Epithelial cell of esophagus (primary cell): Measurements from ENCODE around the gene FAF1.

Experiments
- DNase-seq: peaks from one replicate; pipeline ENCODE4 v3.0.0; 2010; ENCODE audit warnings: low read depth
- H3K4me3 ChIP-seq: 2 replicates; pipeline ENCODE4 v1.5.1; 2011; ENCODE audit warnings: mild to moderate bottlenecking, low read length, control low read depth
- TF ChIP-seq, protein P1 (sequence below): IDR thresholded peaks from 2 replicates; pipeline ENCODE4 v1.5.1; 2011; ENCODE audit warnings: low read depth, mild to moderate bottlenecking, low read length, control low read depth, inconsistent platforms; ENCODE audit not compliant: insufficient read depth; ENCODE audit errors: missing control alignments

The FAF1 gene

GRCh38 chr1:50707824-50708223 lies 252.2 kb downstream of the FAF1 start:
- DNase-seq: no peak
- TF ChIP-seq, protein P1, sequence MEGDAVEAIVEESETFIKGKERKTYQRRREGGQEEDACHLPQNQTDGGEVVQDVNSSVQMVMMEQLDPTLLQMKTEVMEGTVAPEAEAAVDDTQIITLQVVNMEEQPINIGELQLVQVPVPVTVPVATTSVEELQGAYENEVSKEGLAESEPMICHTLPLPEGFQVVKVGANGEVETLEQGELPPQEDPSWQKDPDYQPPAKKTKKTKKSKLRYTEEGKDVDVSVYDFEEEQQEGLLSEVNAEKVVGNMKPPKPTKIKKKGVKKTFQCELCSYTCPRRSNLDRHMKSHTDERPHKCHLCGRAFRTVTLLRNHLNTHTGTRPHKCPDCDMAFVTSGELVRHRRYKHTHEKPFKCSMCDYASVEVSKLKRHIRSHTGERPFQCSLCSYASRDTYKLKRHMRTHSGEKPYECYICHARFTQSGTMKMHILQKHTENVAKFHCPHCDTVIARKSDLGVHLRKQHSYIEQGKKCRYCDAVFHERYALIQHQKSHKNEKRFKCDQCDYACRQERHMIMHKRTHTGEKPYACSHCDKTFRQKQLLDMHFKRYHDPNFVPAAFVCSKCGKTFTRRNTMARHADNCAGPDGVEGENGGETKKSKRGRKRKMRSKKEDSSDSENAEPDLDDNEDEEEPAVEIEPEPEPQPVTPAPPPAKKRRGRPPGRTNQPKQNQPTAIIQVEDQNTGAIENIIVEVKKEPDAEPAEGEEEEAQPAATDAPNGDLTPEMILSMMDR: no peak
- no peak overlapping the region for H3K4me3 ChIP-seq

DNA sequence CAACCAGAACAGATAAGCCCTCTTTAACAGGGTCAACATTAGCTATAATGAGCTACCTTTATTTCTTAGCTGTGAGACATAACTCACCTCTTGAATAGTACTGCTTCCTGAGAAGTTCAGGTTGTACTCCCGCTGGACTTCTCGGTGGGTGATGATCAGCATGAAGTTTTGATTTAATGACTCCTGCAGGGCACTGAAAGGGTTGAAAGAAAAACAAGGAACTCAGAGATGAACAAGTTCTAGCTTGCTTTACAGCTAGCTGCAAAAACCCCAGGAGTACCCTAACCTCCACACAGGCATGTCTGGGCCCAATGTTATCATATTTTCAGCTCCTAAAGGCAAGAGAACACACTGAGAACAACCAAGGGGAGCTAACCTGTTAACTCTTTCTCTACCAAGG lies 254.4 kb downstream of the FAF1 start:
- TF ChIP-seq, protein P1: no peak
- H3K4me3 ChIP-seq: peak overlapping the region; percentile 18
- peak; percentile 87 for DNase-seq

DNA sequence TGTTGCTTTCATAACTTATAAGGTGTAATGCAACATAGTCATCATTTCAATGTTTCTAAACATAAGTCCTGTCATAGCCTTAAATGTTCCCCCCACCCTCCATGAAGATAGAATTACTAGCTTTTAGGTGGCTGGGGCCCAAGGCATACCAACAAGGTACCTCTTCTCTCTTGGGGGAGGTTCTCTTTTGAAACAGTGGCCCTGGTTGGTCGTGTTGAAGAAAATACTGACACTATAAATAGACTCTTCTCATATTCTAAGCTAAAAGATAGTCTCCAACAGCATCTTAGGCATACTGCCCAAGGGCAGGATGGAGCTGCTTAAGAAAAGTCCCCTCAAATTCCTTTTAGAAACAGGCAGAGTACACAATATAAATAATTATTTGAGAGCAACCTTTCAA lies 255.0 kb downstream of the FAF1 start:
- no peak overlapping the region for H3K4me3 ChIP-seq
- peak; percentile 28 for DNase-seq
- TF ChIP-seq, protein P1: no peak

DNA sequence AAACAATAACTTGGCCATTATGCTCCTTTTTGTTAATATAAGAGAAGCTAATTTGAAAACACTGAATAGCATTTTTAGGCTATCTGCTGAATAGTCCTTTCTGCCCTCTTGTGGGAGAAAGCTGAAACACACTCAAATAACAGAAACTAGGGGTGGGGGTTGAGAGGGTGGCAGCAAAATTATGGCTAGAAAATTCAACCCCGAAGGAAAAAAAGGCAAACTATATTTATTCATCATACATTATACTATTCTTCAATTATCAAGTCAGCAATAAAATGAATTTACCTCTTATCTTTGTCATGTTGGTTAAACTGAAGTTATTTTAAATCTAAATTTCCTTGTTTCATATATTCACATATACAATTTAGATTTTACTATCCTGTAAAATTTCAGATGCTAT lies 255.9 kb downstream of the FAF1 start:
- peak; percentile 53 for DNase-seq

DNA sequence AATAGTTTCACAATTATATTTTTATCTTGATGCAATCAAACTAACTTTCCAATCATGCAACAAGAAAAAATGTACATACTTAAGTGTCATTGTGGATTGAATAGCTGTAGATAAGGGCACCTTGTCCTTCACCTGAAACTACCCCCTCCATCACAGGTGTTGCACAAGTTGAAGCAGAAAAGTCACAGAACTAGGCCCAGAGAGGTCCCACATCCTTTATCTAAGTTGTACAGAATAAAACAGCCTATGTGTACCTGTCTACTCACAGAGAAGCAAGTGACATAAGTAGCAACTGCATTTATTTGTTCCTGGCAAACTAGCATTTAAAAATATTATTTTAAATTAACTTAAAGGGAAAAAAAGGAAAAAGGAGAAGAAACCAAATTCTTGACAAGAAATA lies 256.8 kb downstream of the FAF1 start:
- TF ChIP-seq, protein P1: no peak
- DNase-seq: no peak
- H3K4me3 ChIP-seq: no peak overlapping the region

More for the DNA sequence above, 255.9 kb downstream of the FAF1 start:
- TF ChIP-seq, protein P1: peak; percentile 86
- H3K4me3 ChIP-seq: no peak overlapping the region

GRCh38 chr1:50702395-50702794 lies 257.7 kb downstream of the FAF1 start:
- DNase-seq: no peak
- H3K4me3 ChIP-seq: no peak overlapping the region
- TF ChIP-seq, protein P1: no peak

DNA sequence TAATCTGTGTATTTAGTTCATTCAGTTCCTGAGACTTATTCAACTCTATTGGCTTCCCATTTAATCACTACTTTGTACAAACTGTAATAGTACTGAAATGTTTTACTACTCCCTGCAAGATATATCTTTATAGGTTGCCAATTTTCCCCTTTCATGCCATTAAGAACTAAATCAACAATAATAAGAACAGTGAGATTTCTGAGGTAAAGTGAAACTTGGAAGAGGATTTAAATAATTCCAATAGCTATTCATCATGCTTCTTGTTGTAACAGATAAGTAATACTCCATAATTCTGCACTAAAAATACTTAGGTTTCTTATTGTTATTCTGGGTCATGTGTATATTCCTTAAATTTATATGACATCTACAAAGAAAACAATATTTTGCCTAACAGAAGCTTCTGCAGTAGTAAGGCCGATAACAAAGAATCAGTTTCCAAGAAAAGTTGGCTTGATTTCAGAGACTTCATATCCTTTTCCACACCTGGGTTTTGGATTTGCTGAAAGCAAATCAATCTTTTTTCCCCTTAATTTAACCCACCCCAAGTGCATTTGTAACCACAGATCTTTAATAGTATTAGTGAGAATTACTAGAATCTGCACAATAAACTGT lies 258.3 kb downstream of the FAF1 start:
- H3K4me3 ChIP-seq: no peak overlapping the region
- no peak for DNase-seq
- TF ChIP-seq, protein P1: no peak
